ENCODE data around the gene APOL1. TPM values are rescaled to one million over a fixed set of nuclear protein-coding genes. Genes with fewer than 3 reads are reported as not detected.
"Not testable (repeated sequence)": the region's sequence is repeated elsewhere in the genome, so short reads cannot be mapped to it uniquely, and the experiment has no call there.

APOL1 gene
- polyA plus RNA-seq, 1 of the 3 experiments (the other 2 are of a cell fraction): 0.56 TPM

- DNase-seq: no peak
- no peaks in the 10 kb centered on the region for H3K9me2 ChIP-seq
- H4K20me1 ChIP-seq (ENCODE audit: insufficient read depth): no peaks in the 10 kb centered on the region
- WGBS (ENCODE audit: low lambda C conversion rate): 91% methylated on average over 7 of the region's 8 CpGs
- H3K4me1 ChIP-seq (ENCODE audit: control insufficient read depth in 1 of 2, insufficient read depth in 2 of 2, low read depth in 1 of 2, low read length in 1 of 2): no peaks in the 10 kb centered on the region
- ChIA-PET CTCF (interaction anchor here (0.9 to 2.2 kb wide), 6 partner anchors 13 to 73 kb away, joined by 3 to 10 read pairs (median 3); no protein-coding TSS in a partner anchor), POLR2A (no interaction called here)
- peaks cover 0 to 20% of the 10 kb centered on the region in 2 experiments for H3K36me3 ChIP-seq (replicated peaks in 1 of 2; ENCODE audit: control insufficient read depth in 1 of 2, insufficient read depth in 2 of 2, low read length in 1 of 2)
- H3K27me3 ChIP-seq (ENCODE audit: insufficient read depth): no peaks in the 10 kb centered on the region
- H3K4me2 ChIP-seq: no peak overlapping the region
- no peaks in the 10 kb centered on the region for H3K9me3 ChIP-seq
- no peak overlapping the region for H3K9ac ChIP-seq
- H2AFZ ChIP-seq (ENCODE audit: low read depth): no peak overlapping the region
- TF ChIP-seq YY1 (IDR thresholded peaks at IDR 0.05; ENCODE audit: low read depth): no peak
- TF ChIP-seq ZBTB33 (IDR thresholded peaks at IDR 0.05; ENCODE audit: borderline replicate concordance, low read depth): no peak
- no peak for TF ChIP-seq RXRA (IDR thresholded peaks at IDR 0.05; ENCODE audit: borderline replicate concordance, low read depth)
- TF ChIP-seq REST (IDR thresholded peaks at IDR 0.05; ENCODE audit: low read depth, low read length): no peak
- TF ChIP-seq JUND (IDR thresholded peaks at IDR 0.05): no peak
- H3K79me2 ChIP-seq (ENCODE audit: insufficient read depth): no peaks in the 10 kb centered on the region
- H3K4me3 ChIP-seq (ENCODE audit: low read depth in 2 of 2, low read length in 1 of 2): no peak overlapping the region
- no peak overlapping the region for H3K27ac ChIP-seq (ENCODE audit: low read depth in 2 of 2, low read length in 1 of 2)
- no peaks in the 10 kb centered on the region for H3F3A ChIP-seq (replicated peaks; ENCODE audit: insufficient read depth)
Observed at GRCh38 chr22:36227806-36228205, 25.1 kb upstream of the APOL1 start.

- H3F3A ChIP-seq (replicated peaks; ENCODE audit: insufficient read depth); H3K4me3 ChIP-seq (ENCODE audit: low read depth in 2 of 2, low read length in 1 of 2); H3K4me1 ChIP-seq (ENCODE audit: control insufficient read depth in 1 of 2, insufficient read depth in 2 of 2, low read depth in 1 of 2, low read length in 1 of 2); H3K9me2 ChIP-seq; POLR2A ChIA-PET; H3K27ac ChIP-seq (ENCODE audit: low read depth in 2 of 2, low read length in 1 of 2); H3K27me3 ChIP-seq (ENCODE audit: insufficient read depth); H2AFZ ChIP-seq (ENCODE audit: low read depth); H3K9ac ChIP-seq; H3K9me3 ChIP-seq; DNase-seq; H3K4me2 ChIP-seq; H3K79me2 ChIP-seq (ENCODE audit: insufficient read depth); H4K20me1 ChIP-seq (ENCODE audit: insufficient read depth): not testable (repeated sequence)
- CTCF ChIA-PET: interaction anchor here (0.9 to 1.3 kb wide), 3 partner anchors 13 to 16 kb away, joined by 3 read pairs; no protein-coding TSS in a partner anchor
- WGBS (ENCODE audit: low lambda C conversion rate): 92% methylated on average over 1 of the region's 1 CpG
- H3K36me3 ChIP-seq (replicated peaks in 1 of 2; ENCODE audit: control insufficient read depth in 1 of 2, insufficient read depth in 2 of 2, low read length in 1 of 2): peaks cover 0 to 23% of the 10 kb centered on the region in 2 experiments
Observed at GRCh38 chr22:36228369-36228768, 24.6 kb upstream of the APOL1 start.
